ENCODE results near the gene LGALS16.

DNA sequence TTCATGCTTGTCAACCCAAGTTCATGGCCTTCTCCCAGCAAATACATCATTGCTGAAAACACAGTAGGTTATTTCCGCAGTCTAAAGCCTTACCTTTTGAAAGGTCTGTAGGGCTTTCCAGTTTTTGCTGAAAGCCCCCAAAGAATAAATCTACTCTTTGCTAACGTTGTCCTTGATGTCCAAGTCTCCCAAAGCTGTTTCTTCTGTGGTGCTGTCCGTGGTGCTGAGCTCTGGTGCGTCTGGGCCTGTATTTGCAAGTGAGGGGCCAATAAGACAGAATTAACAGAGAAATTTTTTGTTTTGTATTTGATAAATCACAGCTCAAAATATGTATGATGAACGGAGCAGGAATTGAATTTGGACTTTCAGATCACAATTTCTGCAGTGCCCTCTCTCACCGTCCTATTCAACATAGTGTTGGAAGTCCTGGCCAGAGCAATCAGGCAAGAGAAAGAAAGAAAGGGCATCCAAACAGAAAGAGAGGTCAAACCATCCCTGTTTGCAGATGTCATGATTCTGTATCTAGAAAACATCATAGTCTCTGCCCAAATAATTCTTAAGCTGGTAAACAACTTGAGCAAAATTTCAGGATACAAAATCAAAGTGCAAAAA lies 9.8 kb upstream of the LGALS16 start:
- TF ChIP-seq, protein P1, sequence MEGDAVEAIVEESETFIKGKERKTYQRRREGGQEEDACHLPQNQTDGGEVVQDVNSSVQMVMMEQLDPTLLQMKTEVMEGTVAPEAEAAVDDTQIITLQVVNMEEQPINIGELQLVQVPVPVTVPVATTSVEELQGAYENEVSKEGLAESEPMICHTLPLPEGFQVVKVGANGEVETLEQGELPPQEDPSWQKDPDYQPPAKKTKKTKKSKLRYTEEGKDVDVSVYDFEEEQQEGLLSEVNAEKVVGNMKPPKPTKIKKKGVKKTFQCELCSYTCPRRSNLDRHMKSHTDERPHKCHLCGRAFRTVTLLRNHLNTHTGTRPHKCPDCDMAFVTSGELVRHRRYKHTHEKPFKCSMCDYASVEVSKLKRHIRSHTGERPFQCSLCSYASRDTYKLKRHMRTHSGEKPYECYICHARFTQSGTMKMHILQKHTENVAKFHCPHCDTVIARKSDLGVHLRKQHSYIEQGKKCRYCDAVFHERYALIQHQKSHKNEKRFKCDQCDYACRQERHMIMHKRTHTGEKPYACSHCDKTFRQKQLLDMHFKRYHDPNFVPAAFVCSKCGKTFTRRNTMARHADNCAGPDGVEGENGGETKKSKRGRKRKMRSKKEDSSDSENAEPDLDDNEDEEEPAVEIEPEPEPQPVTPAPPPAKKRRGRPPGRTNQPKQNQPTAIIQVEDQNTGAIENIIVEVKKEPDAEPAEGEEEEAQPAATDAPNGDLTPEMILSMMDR (conservative IDR thresholded peaks at IDR 0.05 in 1 of 2, IDR thresholded peaks at IDR 0.05 in 1 of 2; ENCODE audit: low read depth in 1 of 2, low read length in 2 of 2) = no peak
- TF ChIP-seq EZH2 (IDR thresholded peaks at IDR 0.05; ENCODE audit: low read length, missing control alignments) = no peak

Data from fibroblast of lung (primary cell).